Breast epithelium (tissue), 4 donors: ENCODE results near the gene SPOCK3. TPM values are rescaled to one million over a fixed set of nuclear protein-coding genes. Genes with fewer than 3 reads are reported as not detected.

Experiments
- DNase-seq, 2 donors: peaks; one replicate each; pipeline ENCODE4 v3.0.0-alpha.2; 2019; ENCODE audit warnings: low spot score in 2 of 2
- H3K27ac ChIP-seq, 2 donors: fragments of 200-600 bp; sonication (generic) in 1 of 2; one replicate each; pipeline ENCODE4 v1.5.1; 2016 to 2019; ENCODE audit warnings: mild to moderate bottlenecking in 1 of 2
- H3K27me3 ChIP-seq, 2 donors: fragments of 200-600 bp; sonication (generic) in 1 of 2; one replicate each; pipeline versions ENCODE4 v1.5.1 to v1.6.0; 2017 to 2019; ENCODE audit warnings: control low read depth in 1 of 2, mild to moderate bottlenecking in 1 of 2
- H3K36me3 ChIP-seq: fragments of 200-600 bp; one replicate; pipeline ENCODE4 v1.5.1; 2019
- H3K4me1 ChIP-seq, 2 donors: fragments of 200-600 bp; sonication (generic); one replicate each; pipeline ENCODE4 v1.5.1; 2016 to 2019; ENCODE audit warnings: control low read depth in 1 of 2
- H3K4me3 ChIP-seq, 3 donors: fragments of 200-600 bp; sonication (generic); 1 replicate in 2 of 3; 2 replicates in 1 of 3; pipeline ENCODE4 v1.5.1; 2016 to 2019; ENCODE audit warnings: mild to moderate bottlenecking in 3 of 3, moderate library complexity in 2 of 3
- H3K9me3 ChIP-seq, 2 donors: fragments of 200-600 bp; sonication (generic) in 1 of 2; one replicate each; pipeline ENCODE4 v1.5.1; 2016 to 2019; ENCODE audit warnings: control low read depth in 1 of 2
- CTCF ChIP-seq, 3 donors: fragments of 450-650 bp; IDR thresholded peaks; one replicate each; pipeline ENCODE4 v1.5.1; 2016 to 2017; ENCODE audit warnings: antibody characterized with exemption in 3 of 3, mild to moderate bottlenecking in 3 of 3, moderate library complexity in 3 of 3
- POLR2A ChIP-seq: fragments of 450-650 bp; IDR thresholded peaks from one replicate; pipeline ENCODE4 v1.6.1; 2016; ENCODE audit warnings: antibody characterized with exemption, mild to moderate bottlenecking, moderate library complexity
- POLR2AphosphoS5 ChIP-seq, 3 donors: sonication (generic); formaldehyde crosslinking; IDR thresholded peaks; one replicate each; pipeline ENCODE4 v1.6.1; 2017; ENCODE audit warnings: antibody characterized with exemption in 3 of 3
- intact Hi-C: fragments of 100-400 bp; cut with DNase I; formaldehyde crosslinking; loops from one replicate; pipeline ENCODE4 v1.15.1; 2023; ENCODE audit warnings: low total_unique reads
- total RNA-seq, 3 donors: library from RNA; depleted of rRNA; stranded (reverse); fragments of >200 nt; gene quantifications; one replicate each; pipeline ENCODE4 v1.1.0, GENCODE V29; 2016

SPOCK3 gene
- total RNA-seq, 3 donors from 2014 or later: 2.8 TPM; not detected in 2

GRCh38 chr4:166827629-166828028, 406.7 kb downstream of the SPOCK3 start:
- no peaks in the 10 kb centered on the region for H3K36me3 ChIP-seq
- DNase-seq: no peak
- H3K27me3 ChIP-seq: no peaks in the 10 kb centered on the region
- intact Hi-C loops: no loop called here
- TF ChIP-seq POLR2AphosphoS5 (IDR thresholded peaks at IDR 0.05) (no peak), POLR2A (no peak)
- no peaks in the 10 kb centered on the region for H3K9me3 ChIP-seq
- no peaks in the 10 kb centered on the region for H3K4me1 ChIP-seq
- no peak overlapping the region for H3K4me3 ChIP-seq
- H3K27ac ChIP-seq: no peak overlapping the region

- intact Hi-C loops: no loop called here
These were observed 407.1 kb downstream of the SPOCK3 start for GRCh38 chr4:166827167-166827566.

GRCh38 chr4:166823848-166824247, 410.4 kb downstream of the SPOCK3 start:
- H3K27ac ChIP-seq: no peak overlapping the region
- no peaks in the 10 kb centered on the region for H3K36me3 ChIP-seq
- no peaks in the 10 kb centered on the region for H3K9me3 ChIP-seq
- H3K4me3 ChIP-seq: no peak overlapping the region
- no peaks in the 10 kb centered on the region for H3K27me3 ChIP-seq
- TF ChIP-seq POLR2AphosphoS5 (IDR thresholded peaks at IDR 0.05): no peak
- TF ChIP-seq POLR2A: no peak
- no peak for TF ChIP-seq CTCF (IDR thresholded peaks at IDR 0.05)
- DNase-seq: no peak
- H3K4me1 ChIP-seq: no peaks in the 10 kb centered on the region
- intact Hi-C loops: no loop called here

More at GRCh38 chr4:166827167-166827566, 407.1 kb downstream of the SPOCK3 start:
- Histone ChIP-seq H3K36me3 (no peaks in the 10 kb centered on the region), H3K9me3 (no peaks in the 10 kb centered on the region), H3K27ac (no peak overlapping the region), H3K27me3 (no peaks in the 10 kb centered on the region), H3K4me1 (no peaks in the 10 kb centered on the region), H3K4me3 (no peak overlapping the region)
- no peak for DNase-seq
- TF ChIP-seq POLR2AphosphoS5 (IDR thresholded peaks at IDR 0.05) (no peak), POLR2A (no peak), CTCF (IDR thresholded peaks at IDR 0.05) (no peak)

- H3K27ac ChIP-seq: no peak overlapping the region
- TF ChIP-seq POLR2AphosphoS5 (IDR thresholded peaks at IDR 0.05) (no peak), CTCF (IDR thresholded peaks at IDR 0.05) (no peak), POLR2A (no peak)
- no peaks in the 10 kb centered on the region for H3K36me3 ChIP-seq
- intact Hi-C loops: no loop called here
- H3K4me1 ChIP-seq: no peaks in the 10 kb centered on the region
- DNase-seq: no peak
- H3K9me3 ChIP-seq: no peaks in the 10 kb centered on the region
- no peaks in the 10 kb centered on the region for H3K27me3 ChIP-seq
- H3K4me3 ChIP-seq: no peak overlapping the region
These were observed 411.2 kb downstream of the SPOCK3 start for GRCh38 chr4:166823126-166823525.

- Histone ChIP-seq H3K4me3 (no peak overlapping the region), H3K27me3 (no peaks in the 10 kb centered on the region), H3K9me3 (no peaks in the 10 kb centered on the region), H3K36me3 (no peaks in the 10 kb centered on the region), H3K4me1 (no peaks in the 10 kb centered on the region), H3K27ac (no peak overlapping the region)
- TF ChIP-seq POLR2A (no peak), POLR2AphosphoS5 (IDR thresholded peaks at IDR 0.05) (no peak), CTCF (IDR thresholded peaks at IDR 0.05) (no peak)
- DNase-seq: no peak
- intact Hi-C loops: no loop called here
These were observed 411.9 kb downstream of the SPOCK3 start for GRCh38 chr4:166822386-166822785.

- Histone ChIP-seq H3K36me3 (no peaks in the 10 kb centered on the region), H3K27me3 (no peaks in the 10 kb centered on the region), H3K9me3 (no peaks in the 10 kb centered on the region), H3K4me1 (no peaks in the 10 kb centered on the region), H3K27ac (no peak overlapping the region), H3K4me3 (no peak overlapping the region)
- TF ChIP-seq POLR2AphosphoS5 (IDR thresholded peaks at IDR 0.05): no peak
- TF ChIP-seq POLR2A: no peak
- intact Hi-C loops: no loop called here
- no peak for DNase-seq
These were observed 417.4 kb downstream of the SPOCK3 start for GRCh38 chr4:166816890-166817289.
